Activated CD4-positive, alpha-beta T cell treated with anti-CD3 and anti-CD28 coated beads, Interleukin-2, amount 50 U/mL, for 1 hour (primary cell): Measurements from ENCODE around the gene LRRC7.

Experiments used
- DNase-seq: peaks from one replicate; pipeline ENCODE4 v3.0.0-alpha.2; 2020

LRRC7 gene

GRCh38 chr1:69567652-69568420, at the start of gene LRRC7:
TSS of gene LRRC7 (plus strand) at chr1:69567922. CDS start at chr1:69568640, 718 bp downstream.
- peak; percentile 6 for DNase-seq

- DNase-seq: no peak
Observed at GRCh38 chr1:69519006-69519405, 48.7 kb upstream of the LRRC7 start.

- DNase-seq: no peak
Observed at GRCh38 chr1:69520326-69520725, 47.4 kb upstream of the LRRC7 start.

- DNase-seq: no peak
Observed at GRCh38 chr1:69523032-69523431, 44.7 kb upstream of the LRRC7 start.

GRCh38 chr1:69523461-69523860, 44.3 kb upstream of the LRRC7 start:
- DNase-seq: no peak

- DNase-seq: no peak
Observed at GRCh38 chr1:69524015-69524414, 43.7 kb upstream of the LRRC7 start.

- DNase-seq: no peak
Observed at GRCh38 chr1:69527273-69527672, 40.4 kb upstream of the LRRC7 start.

- DNase-seq: no peak
Observed at GRCh38 chr1:69528376-69528775, 39.3 kb upstream of the LRRC7 start.

- DNase-seq: no peak
Observed at GRCh38 chr1:69533343-69533742, 34.4 kb upstream of the LRRC7 start.

- no peak for DNase-seq
Observed at GRCh38 chr1:69534829-69535228, 32.9 kb upstream of the LRRC7 start.

GRCh38 chr1:69535490-69535889, 32.2 kb upstream of the LRRC7 start:
- no peak for DNase-seq

GRCh38 chr1:69540052-69540451, 27.7 kb upstream of the LRRC7 start:
- no peak for DNase-seq

GRCh38 chr1:69551476-69552324, 16.0 kb upstream of the LRRC7 start:
- no peak for DNase-seq

GRCh38 chr1:69553726-69554125, 14.0 kb upstream of the LRRC7 start:
- DNase-seq: no peak

GRCh38 chr1:69568421-69569174, 876 bp downstream of the LRRC7 start:
- DNase-seq: no peak

- no peak for DNase-seq
Observed at GRCh38 chr1:69569175-69569541, 1.4 kb downstream of the LRRC7 start.

GRCh38 chr1:69569576-69570328, 2.0 kb downstream of the LRRC7 start:
- no peak for DNase-seq

- DNase-seq: no peak
Observed at GRCh38 chr1:69570356-69570755, 2.6 kb downstream of the LRRC7 start.

- no peak for DNase-seq
Observed at GRCh38 chr1:69572921-69573320, 5.2 kb downstream of the LRRC7 start.

- no peak for DNase-seq
Observed at GRCh38 chr1:69573911-69574310, 6.2 kb downstream of the LRRC7 start.

GRCh38 chr1:69585666-69586065, 17.9 kb downstream of the LRRC7 start:
- DNase-seq: no peak

GRCh38 chr1:69587391-69587790, 19.7 kb downstream of the LRRC7 start:
- no peak for DNase-seq

GRCh38 chr1:69589799-69590198, 22.1 kb downstream of the LRRC7 start:
- DNase-seq: no peak
